Natural killer cell (primary cell): ENCODE measurements around the gene MRPL10. TPM values are rescaled to one million over a fixed set of nuclear protein-coding genes. Genes with fewer than 3 reads are reported as not detected.
A peak's percentile ranks its signal among the peaks of the same experiment; 100 is the strongest.

Experiments used
- ATAC-seq, 3 donors: fragments of 150-1000 bp in 2 of 3; fragments of 200-7000 bp in 1 of 3; cut with Tn5 transposase; 1 replicate in 1 of 3; 2 replicates in 2 of 3; pipeline ENCODE4 v1.10.0; 2021; ENCODE audit warnings: mild to moderate bottlenecking in 2 of 3, moderate library complexity in 2 of 3
- DNase-seq, 2 donors: peaks; one replicate each; pipeline versions ENCODE4 v3.0.0 to v3.0.0-alpha.2; 2013 to 2021; ENCODE audit warnings: mixed read lengths in 1 of 2
- H3K27ac ChIP-seq: one replicate; pipeline ENCODE4 v1.5.1; 2013; ENCODE audit warnings: mild to moderate bottlenecking, low read length
- H3K27me3 ChIP-seq: one replicate; pipeline ENCODE4 v1.6.1; 2013; ENCODE audit warnings: low read length; ENCODE audit not compliant: control insufficient read depth, insufficient read depth
- H3K36me3 ChIP-seq: one replicate; pipeline ENCODE4 v1.6.1; 2013; ENCODE audit warnings: low read length; ENCODE audit not compliant: control insufficient read depth, insufficient read depth
- H3K4me1 ChIP-seq: one replicate; pipeline ENCODE4 v1.6.1; 2013; ENCODE audit warnings: low read length; ENCODE audit not compliant: control insufficient read depth, insufficient read depth
- H3K4me3 ChIP-seq: one replicate; pipeline ENCODE4 v1.5.1; 2013; ENCODE audit warnings: low read length
- H3K9me3 ChIP-seq: one replicate; pipeline ENCODE4 v1.6.1; 2013; ENCODE audit warnings: low read length; ENCODE audit not compliant: control insufficient read depth, insufficient read depth
- H3K27ac Mint-ChIP-seq, 2 donors: one replicate each; pipeline ENCODE4 v1.8.0; 2022; ENCODE audit warnings: mild to moderate bottlenecking in 2 of 2, mixed read lengths in 2 of 2, moderate library complexity in 1 of 2
- H3K27me3 Mint-ChIP-seq, 2 donors: one replicate each; pipeline ENCODE4 v1.8.0; 2022; ENCODE audit warnings: low read depth in 2 of 2, mixed read lengths in 2 of 2
- H3K36me3 Mint-ChIP-seq: one replicate; pipeline ENCODE4 v1.8.0; 2022; ENCODE audit warnings: mixed read lengths
- H3K4me1 Mint-ChIP-seq, 2 donors: one replicate each; pipeline ENCODE4 v1.8.0; 2022; ENCODE audit warnings: mixed read lengths in 2 of 2
- H3K4me3 Mint-ChIP-seq: one replicate; pipeline ENCODE4 v1.8.0; 2022; ENCODE audit warnings: mild to moderate bottlenecking, moderate library complexity, mixed read lengths
- H3K9me3 Mint-ChIP-seq, 2 donors: one replicate each; pipeline ENCODE4 v1.8.0; 2022; ENCODE audit warnings: mixed read lengths in 2 of 2
- WGBS: methylation state at CpG from one replicate; pipeline ENCODE4 v1.1.7; 2013; ENCODE audit warnings: missing lambda C conversion rate; ENCODE audit not compliant: insufficient coverage; 5-methylcytosine and 5-hydroxymethylcytosine counted together
- intact Hi-C: fragments of 100-400 bp; cut with micrococcal nuclease; formaldehyde crosslinking; loops from one replicate; pipeline ENCODE4 v1.14.2; 2022
- total RNA-seq, 4 donors: library from RNA; stranded (reverse); fragments of 120-200 nt in 1 of 4; gene quantifications; one replicate each; pipeline versions ENCODE4 v1.2.3 to v1.2.4, GENCODE V29; 2013 to 2022
- TF ChIP-seq, protein P1 (sequence below): fragments of 200-600 bp; IDR thresholded peaks from one replicate; pipeline ENCODE4 v1.8.0; 2022; ENCODE audit warnings: antibody characterized with exemption

MRPL10 gene
- total RNA-seq, 3 donors from 2014 or later (not counting 1 experiment from before 2014, with no cell fraction given): 106 to 232 (median 144) TPM

DNA sequence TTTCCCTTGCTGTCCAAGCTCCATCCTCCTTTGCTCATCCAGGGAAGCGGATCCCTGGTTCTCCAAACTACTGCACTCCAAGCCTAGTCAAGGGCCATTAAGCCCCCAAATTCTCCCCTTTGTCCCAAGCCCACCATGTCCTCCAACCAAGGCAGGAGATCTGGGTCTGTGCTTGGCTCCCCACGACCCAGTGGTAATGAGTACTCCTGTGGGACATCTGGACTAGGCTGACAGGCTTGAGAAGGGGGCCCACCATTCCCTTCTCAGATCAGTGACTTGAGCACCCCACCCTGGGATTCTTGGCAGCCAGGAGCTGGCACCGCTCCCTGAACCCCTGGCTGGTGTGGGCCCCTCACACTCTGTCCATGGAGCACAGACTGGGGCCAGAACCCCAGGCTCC, 26.9 kb downstream of the MRPL10 start:
- no peak overlapping the region for H3K27ac Mint-ChIP-seq
- H3K27ac ChIP-seq: no peak overlapping the region
- H3K4me1 ChIP-seq: no peaks in the 10 kb centered on the region
- H3K36me3 Mint-ChIP-seq: no peaks in the 10 kb centered on the region
- no peaks in the 10 kb centered on the region for H3K9me3 Mint-ChIP-seq
- no peak overlapping the region for H3K4me3 Mint-ChIP-seq
- H3K4me3 ChIP-seq: no peak overlapping the region
- 79% methylated on average over 3 of the region's 3 CpGs for WGBS
- peaks cover 26% of the 10 kb centered on the region for H3K36me3 ChIP-seq
- ATAC-seq (no peak), DNase-seq (no peak)
- no peaks in the 10 kb centered on the region for H3K27me3 Mint-ChIP-seq
- no peaks in the 10 kb centered on the region for H3K27me3 ChIP-seq
- TF ChIP-seq, protein P1, sequence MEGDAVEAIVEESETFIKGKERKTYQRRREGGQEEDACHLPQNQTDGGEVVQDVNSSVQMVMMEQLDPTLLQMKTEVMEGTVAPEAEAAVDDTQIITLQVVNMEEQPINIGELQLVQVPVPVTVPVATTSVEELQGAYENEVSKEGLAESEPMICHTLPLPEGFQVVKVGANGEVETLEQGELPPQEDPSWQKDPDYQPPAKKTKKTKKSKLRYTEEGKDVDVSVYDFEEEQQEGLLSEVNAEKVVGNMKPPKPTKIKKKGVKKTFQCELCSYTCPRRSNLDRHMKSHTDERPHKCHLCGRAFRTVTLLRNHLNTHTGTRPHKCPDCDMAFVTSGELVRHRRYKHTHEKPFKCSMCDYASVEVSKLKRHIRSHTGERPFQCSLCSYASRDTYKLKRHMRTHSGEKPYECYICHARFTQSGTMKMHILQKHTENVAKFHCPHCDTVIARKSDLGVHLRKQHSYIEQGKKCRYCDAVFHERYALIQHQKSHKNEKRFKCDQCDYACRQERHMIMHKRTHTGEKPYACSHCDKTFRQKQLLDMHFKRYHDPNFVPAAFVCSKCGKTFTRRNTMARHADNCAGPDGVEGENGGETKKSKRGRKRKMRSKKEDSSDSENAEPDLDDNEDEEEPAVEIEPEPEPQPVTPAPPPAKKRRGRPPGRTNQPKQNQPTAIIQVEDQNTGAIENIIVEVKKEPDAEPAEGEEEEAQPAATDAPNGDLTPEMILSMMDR: no peak
- no peaks in the 10 kb centered on the region for H3K9me3 ChIP-seq
- H3K4me1 Mint-ChIP-seq: no peaks in the 10 kb centered on the region
- intact Hi-C loops: no loop called here

DNA sequence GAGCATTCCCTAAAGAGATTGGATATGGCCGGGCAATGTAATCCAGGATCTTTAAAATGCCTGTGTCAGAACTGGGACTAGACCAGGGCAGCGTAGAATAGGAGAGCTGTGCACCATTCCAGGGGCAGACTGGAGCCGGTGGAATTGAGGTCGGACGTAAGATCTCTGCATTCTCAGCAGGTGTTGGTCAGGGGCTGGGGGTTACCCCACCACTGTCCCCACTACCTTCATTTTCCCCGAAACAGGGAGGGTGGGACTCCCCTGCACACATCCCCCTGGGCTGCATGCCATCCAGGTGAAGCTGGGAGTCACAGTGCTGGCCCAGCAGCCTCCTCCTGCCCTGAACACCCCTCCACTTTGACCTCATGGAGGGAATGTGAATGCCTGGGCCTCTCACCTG, 27.6 kb downstream of the MRPL10 start:
- H3K27ac Mint-ChIP-seq: no peak overlapping the region
- H3K4me1 ChIP-seq: no peaks in the 10 kb centered on the region
- DNase-seq (no peak), ATAC-seq (no peak)
- no peaks in the 10 kb centered on the region for H3K27me3 ChIP-seq
- TF ChIP-seq, protein P1: no peak
- no peak overlapping the region for H3K27ac ChIP-seq
- H3K27me3 Mint-ChIP-seq: no peaks in the 10 kb centered on the region
- no peaks in the 10 kb centered on the region for H3K36me3 Mint-ChIP-seq
- no peaks in the 10 kb centered on the region for H3K9me3 Mint-ChIP-seq
- H3K36me3 ChIP-seq: peaks cover 19% of the 10 kb centered on the region
- intact Hi-C loops: no loop called here
- WGBS: 87% methylated on average over 6 of the region's 6 CpGs
- H3K9me3 ChIP-seq: no peaks in the 10 kb centered on the region
- H3K4me3 Mint-ChIP-seq: no peak overlapping the region
- H3K4me3 ChIP-seq: no peak overlapping the region
- H3K4me1 Mint-ChIP-seq: no peaks in the 10 kb centered on the region

DNA sequence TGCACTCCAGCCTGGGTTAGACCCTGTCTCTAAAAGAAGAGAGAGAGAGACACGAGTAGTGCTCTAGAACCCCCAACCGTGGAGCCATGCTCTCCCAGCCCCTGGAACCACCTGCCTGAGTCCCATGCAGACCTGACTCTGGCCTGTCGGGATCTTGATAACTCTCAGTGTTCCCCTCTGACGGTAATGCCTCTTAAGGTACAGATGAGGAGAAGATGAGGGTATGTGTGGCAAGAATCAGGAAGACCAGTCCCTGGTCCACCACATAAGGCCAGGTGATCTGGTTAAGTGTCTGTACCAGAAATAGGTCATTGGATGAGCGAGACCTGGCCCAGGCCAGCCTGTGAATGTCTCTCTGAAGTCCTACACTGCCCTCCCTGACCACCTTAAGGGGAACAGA, 28.1 kb downstream of the MRPL10 start:
- Histone ChIP-seq H3K4me1 (no peaks in the 10 kb centered on the region), H3K9me3 (no peaks in the 10 kb centered on the region), H3K36me3 (peaks cover 14% of the 10 kb centered on the region), H3K4me3 (no peak overlapping the region), H3K27ac (no peak overlapping the region), H3K27me3 (no peaks in the 10 kb centered on the region)
- Mint-ChIP-seq H3K27ac (no peak overlapping the region), H3K4me1 (no peaks in the 10 kb centered on the region), H3K4me3 (no peak overlapping the region), H3K27me3 (no peaks in the 10 kb centered on the region), H3K36me3 (no peaks in the 10 kb centered on the region), H3K9me3 (no peaks in the 10 kb centered on the region)
- no peak for ATAC-seq
- intact Hi-C loops: no loop called here
- TF ChIP-seq, protein P1: no peak
- no peak for DNase-seq
- 58% methylated on average over 5 of the region's 5 CpGs for WGBS

DNA sequence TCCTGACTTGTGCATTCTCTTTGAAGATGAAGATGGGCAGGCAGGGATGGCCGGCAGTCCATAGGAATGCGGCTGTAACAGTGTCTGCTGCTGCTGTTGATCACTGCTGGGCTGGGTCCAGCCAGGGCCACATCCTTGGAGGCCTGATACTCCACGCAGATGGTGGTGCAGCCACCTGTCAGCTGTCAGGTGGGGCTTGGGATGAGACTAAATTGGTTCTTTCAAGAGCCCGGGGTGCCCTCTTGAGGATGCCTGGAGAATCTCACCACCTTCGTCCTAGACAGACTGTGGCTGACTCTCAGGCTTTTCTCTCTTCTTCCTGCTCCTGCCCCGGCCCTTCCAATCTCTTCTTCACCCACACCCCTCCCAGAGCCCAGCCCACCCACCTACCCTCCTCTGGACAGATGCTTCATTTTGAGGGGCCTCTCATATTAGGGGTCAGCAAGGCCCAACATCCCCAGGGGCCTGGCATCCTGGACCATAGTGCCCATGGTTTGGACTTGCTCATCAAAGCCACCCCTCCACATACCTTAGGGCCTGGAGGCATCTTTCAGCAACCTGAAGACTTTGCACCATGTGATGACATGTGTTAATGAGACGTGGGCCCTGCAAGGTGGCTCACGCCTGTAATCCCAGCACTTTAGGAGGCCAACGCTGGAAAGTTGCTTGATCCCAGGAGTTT, 28.9 kb downstream of the MRPL10 start:
- DNase-seq (peak in 1 of 2 donors; percentile 76), ATAC-seq (peak; percentile 66 to 91 (median 84))
- intact Hi-C loops: loop anchor here (1.0 kb wide), 1 partner anchor 138 kb away; no protein-coding TSS in a partner anchor
- Histone ChIP-seq H3K27me3 (no peaks in the 10 kb centered on the region), H3K4me1 (no peaks in the 10 kb centered on the region), H3K36me3 (peaks cover 7% of the 10 kb centered on the region), H3K27ac (no peak overlapping the region), H3K9me3 (no peaks in the 10 kb centered on the region), H3K4me3 (no peak overlapping the region)
- TF ChIP-seq, protein P1: peak; percentile 72
- WGBS: 38% methylated on average over 9 of the region's 9 CpGs
- H3K4me3 Mint-ChIP-seq: no peak overlapping the region
- no peaks in the 10 kb centered on the region for H3K36me3 Mint-ChIP-seq
- H3K4me1 Mint-ChIP-seq: no peaks in the 10 kb centered on the region
- H3K27me3 Mint-ChIP-seq: no peaks in the 10 kb centered on the region
- H3K9me3 Mint-ChIP-seq: no peaks in the 10 kb centered on the region
- H3K27ac Mint-ChIP-seq: peak overlapping the region in 1 of 2 donors; percentile 67
